HepG2 (cell line): ENCODE measurements around the gene ATOH8. TPM values are rescaled to one million over a fixed set of nuclear protein-coding genes. Genes with fewer than 3 reads are reported as not detected.

ENCODE experiments used
- ATAC-seq: fragments of 200-7000 bp; cut with Tn5 transposase; 3 replicates; pipeline ENCODE4 v1.9.1; 2020; ENCODE audit warnings: mild to moderate bottlenecking, moderate library complexity
- BruUV-seq: library from RNA; stranded (reverse); fragments of 400-500 nt; replicated peaks from 2 replicates; lab custom pipeline; 2021; lab: Mats Ljungman, UMichigan
- CTCF ChIA-PET: fragments of 300-600 bp; formaldehyde crosslinking; extraction: SDS; loops from one replicate; lab custom pipeline; 2021; ENCODE audit warnings: low total read pairs, inconsistent platforms, low intra/inter-chr PET ratio; lab: Yijun Ruan, JAX
- POLR2A ChIA-PET: fragments of 350-600 bp; sonication (Branson Sonifier 250); formaldehyde crosslinking; loops from one replicate; lab custom pipeline; 2020; ENCODE audit warnings: antibody characterized with exemption, inconsistent platforms; lab: Yijun Ruan, JAX
- DNase-seq: peaks from one replicate; pipeline ENCODE4 v3.0.0-alpha.2; 2015; ENCODE audit warnings: low spot score
- FAIRE-seq: peaks from 3 replicates; lab custom pipeline; 2011; peaks lifted over from hg19 to GRCh38; lab: Jason Lieb, UNC
- H2AFZ ChIP-seq: one replicate; pipeline ENCODE4 v1.6.1; 2011; ENCODE audit warnings: low read length, inconsistent platforms
- H3K27ac ChIP-seq: fragments of 300-600 bp; 3 replicates; pipeline ENCODE4 v1.8.0; 2011; ENCODE audit warnings: mixed run types, mild to moderate bottlenecking, mixed read lengths, low read length, inconsistent platforms; ENCODE audit not compliant: insufficient read depth; ENCODE audit errors: extremely low read length
- H3K27me3 ChIP-seq, 2 experiments: fragments of 200-600 bp in 1 of 2; 2 replicates in 1 of 2; 3 replicates in 1 of 2; pipeline versions ENCODE4 v1.6.0 to v1.8.0; 2011; ENCODE audit warnings: low read length in 2 of 2, mild to moderate bottlenecking in 2 of 2, moderate library complexity in 2 of 2, inconsistent platforms in 1 of 2; ENCODE audit not compliant: insufficient read depth in 2 of 2, control insufficient read depth in 1 of 2
- H3K36me3 ChIP-seq, 2 experiments: fragments of 200-600 bp in 1 of 2; replicated peaks in 1 of 2; 2 replicates in 1 of 2; 3 replicates in 1 of 2; pipeline versions ENCODE4 v1.5.1 to v1.8.0; 2011; ENCODE audit warnings: low read length in 2 of 2, inconsistent platforms in 1 of 2; ENCODE audit not compliant: insufficient read depth in 2 of 2, control insufficient read depth in 1 of 2
- H3K4me1 ChIP-seq: 2 replicates; pipeline ENCODE4 v1.5.1; 2012; ENCODE audit warnings: low read length, inconsistent platforms; ENCODE audit not compliant: insufficient read depth
- H3K4me2 ChIP-seq: 2 replicates; pipeline ENCODE4 v1.6.0; 2011; ENCODE audit warnings: low read depth, low read length, inconsistent platforms
- H3K4me3 ChIP-seq, 3 experiments: fragments of 200-600 bp in 1 of 3; sonication (generic), shearing (Covaris generic) in 1 of 3; replicated peaks in 1 of 3; 2 replicates each; pipeline ENCODE4 v1.5.1; 2011 to 2016; ENCODE audit warnings: low read length in 3 of 3, inconsistent platforms in 2 of 3, low read depth in 2 of 3, mild to moderate bottlenecking in 2 of 3, control low read depth in 1 of 3, mixed read lengths in 1 of 3; ENCODE audit not compliant: insufficient read depth in 1 of 3
- H3K79me2 ChIP-seq: one replicate; pipeline ENCODE4 v1.6.1; 2011; ENCODE audit warnings: low read length, inconsistent platforms; ENCODE audit not compliant: insufficient read depth
- H3K9ac ChIP-seq: 2 replicates; pipeline ENCODE4 v1.6.0; 2011; ENCODE audit warnings: mild to moderate bottlenecking, low read depth, low read length, inconsistent platforms; ENCODE audit not compliant: insufficient read depth
- H3K9me3 ChIP-seq: 2 replicates; pipeline ENCODE4 v1.5.1; 2012; ENCODE audit warnings: mild to moderate bottlenecking, low read length
- H4K20me1 ChIP-seq: 2 replicates; pipeline ENCODE4 v1.6.0; 2011; ENCODE audit warnings: inconsistent platforms, mild to moderate bottlenecking, low read length, moderate library complexity; ENCODE audit not compliant: insufficient read depth
- ELF4 ChIP-seq: sonication (generic); formaldehyde crosslinking; IDR thresholded peaks from 2 replicates; pipeline ENCODE4 v1.5.0; 2020; ENCODE audit warnings: missing genetic modification reagents, mild to moderate bottlenecking, moderate library complexity, borderline replicate concordance
- LCORL ChIP-seq, 2 experiments: fragments of 450-650 bp in 1 of 2; sonication (generic) in 1 of 2; formaldehyde crosslinking in 1 of 2; IDR thresholded peaks; 2 replicates each; pipeline versions ENCODE4 v1.5.0 to v1.6.1; 2017 to 2020; ENCODE audit warnings: antibody characterized with exemption in 1 of 2, missing genetic modification reagents in 1 of 2
- MAFG ChIP-seq: sonication (generic); formaldehyde crosslinking; IDR thresholded peaks from 2 replicates; pipeline ENCODE4 v1.5.1; 2020; ENCODE audit warnings: mild to moderate bottlenecking, missing genetic modification reagents
- NCOA1 ChIP-seq: sonication (generic); formaldehyde crosslinking; IDR thresholded peaks from 2 replicates; pipeline ENCODE4 v1.9.0; 2021; ENCODE audit warnings: missing genetic modification reagents
- NCOA2 ChIP-seq: sonication (generic); formaldehyde crosslinking; IDR thresholded peaks from 2 replicates; pipeline ENCODE4 v1.8.0; 2022; ENCODE audit warnings: inconsistent platforms
- PLRG1 ChIP-seq: fragments of 450-650 bp; conservative IDR thresholded peaks from 2 replicates; pipeline ENCODE4 v1.6.1; 2016
- SP140L ChIP-seq: sonication (generic); formaldehyde crosslinking; IDR thresholded peaks from 2 replicates; pipeline ENCODE4 v1.4.0; 2020; ENCODE audit warnings: missing genetic modification reagents, borderline replicate concordance
- XRCC5 ChIP-seq: fragments of 200-400 bp; formaldehyde crosslinking; optimal IDR thresholded peaks from 2 replicates; pipeline ENCODE3; 2017; ENCODE audit warnings: mild to moderate bottlenecking, low read length
- ZC3H13 ChIP-seq: sonication (generic); formaldehyde crosslinking; IDR thresholded peaks from 2 replicates; pipeline ENCODE4 v1.8.1; 2023; ENCODE audit warnings: mild to moderate bottlenecking, missing genetic modification reagents, moderate library complexity
- ZKSCAN8 ChIP-seq: IDR thresholded peaks from 2 replicates; pipeline ENCODE4 v1.6.1; 2016; ENCODE audit warnings: borderline replicate concordance, missing genetic modification reagents, missing compliant biosample characterization
- ZNF577 ChIP-seq: sonication (generic); formaldehyde crosslinking; IDR thresholded peaks from 2 replicates; pipeline ENCODE4 v1.4.0; 2020; ENCODE audit warnings: mild to moderate bottlenecking, low read depth, missing genetic modification reagents, borderline replicate concordance
- ZNF746 ChIP-seq: sonication (generic); formaldehyde crosslinking; IDR thresholded peaks from 2 replicates; pipeline ENCODE4 v1.8.0; 2022; ENCODE audit warnings: mild to moderate bottlenecking, missing genetic modification reagents
- ZNF782 ChIP-seq: sonication (generic); formaldehyde crosslinking; IDR thresholded peaks from 2 replicates; pipeline ENCODE4 v1.4.0; 2020; ENCODE audit warnings: missing genetic modification reagents, mild to moderate bottlenecking, borderline replicate concordance
- WGBS: methylation state at CpG from one replicate; pipeline ENCODE4 v1.1.6; 2017; ENCODE audit warnings: low lambda C conversion rate; 5-methylcytosine and 5-hydroxymethylcytosine counted together
- in situ Hi-C: cut with HindIII; loops from 2 replicates; pipeline ENCODE4 v1.10.0; 2017; ENCODE audit warnings: low pct_unique_long_range_greater_than_20kb; ENCODE audit not compliant: extremely low pct_ligation_motif_present
- intact Hi-C: fragments of 100-400 bp; cut with micrococcal nuclease; formaldehyde crosslinking; loops from one replicate; pipeline ENCODE4 v1.10.0; 2022; ENCODE audit not compliant: unreplicated experiment
- polyA plus RNA-seq, 8 experiments: library from polyadenylated mRNA; depleted of rRNA in 3 of 8; stranded (reverse) in 7 of 8; unstranded in 1 of 8; fragments of >200 nt; fragmentation: Illumina TruSeq in 4 of 8; extraction: Trizol in 4 of 8; gene quantifications; 2 replicates each; pipeline versions ENCODE4 v1.2.1 to v1.2.3, GENCODE V29; 2011 to 2016; ENCODE audit warnings: low read depth in 4 of 8, missing spikeins in 1 of 8, mixed read lengths in 1 of 8; ENCODE audit not compliant: insufficient read depth in 1 of 8
- total RNA-seq, 5 experiments: library from RNA; depleted of rRNA; stranded (reverse); fragments of >200 nt; fragmentation: Illumina TruSeq; extraction: Trizol; gene quantifications; 2 replicates each; pipeline ENCODE4 v1.2.3, GENCODE V29; 2016; ENCODE audit warnings: low read depth in 1 of 5

The ATOH8 gene
- total and polyA plus RNA-seq, 2 of the 13 experiments (the other 11 are each of a cell fraction or from before 2014, with no cell fraction given) = 0.13 to 0.61 TPM

DNA sequence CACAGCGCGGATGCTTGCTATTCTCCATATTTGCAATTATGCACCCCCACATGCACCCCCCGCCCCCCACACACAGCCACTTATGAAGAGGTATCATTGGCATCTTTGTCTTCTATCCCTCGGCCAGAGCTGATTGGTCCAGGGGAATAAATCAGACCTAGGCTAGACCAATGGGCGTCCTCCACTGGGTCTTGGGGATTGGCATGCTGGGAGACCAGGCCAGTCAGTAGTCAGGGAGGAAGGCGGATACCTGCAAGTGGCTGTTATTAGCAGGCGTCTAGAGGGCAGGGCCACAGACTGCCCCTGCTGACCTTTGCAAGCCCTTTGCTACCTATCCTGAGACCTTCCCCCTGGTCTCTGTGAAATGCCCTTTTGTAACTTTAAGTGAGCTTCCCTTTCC is 30.0 kb downstream of the ATOH8 start:
- Histone ChIP-seq H3K4me3 (no peak overlapping the region), H3K9me3 (no peaks in the 10 kb centered on the region), H3K79me2 (no peaks in the 10 kb centered on the region), H3K27me3 (no peaks in the 10 kb centered on the region), H3K36me3 (no peaks in the 10 kb centered on the region), H3K27ac (no peak overlapping the region), H4K20me1 (no peaks in the 10 kb centered on the region), H3K4me1 (peaks cover 30% of the 10 kb centered on the region), H2AFZ (no peak overlapping the region), H3K4me2 (no peak overlapping the region), H3K9ac (no peak overlapping the region)
- BruUV-seq = no TSS peak
- intact Hi-C loops (no loop called here), in situ Hi-C loops (no loop called here)
- WGBS = 89% methylated on average over 7 of the region's 7 CpGs
- TF ChIP-seq MAFG (CRISPR knock-in tag) = no peak
- no peak for TF ChIP-seq ZNF577 (CRISPR knock-in tag)
- TF ChIP-seq NCOA2 (CRISPR knock-in tag) = no peak
- no peak for TF ChIP-seq ZC3H13
- TF ChIP-seq ZNF746 (CRISPR knock-in tag) = no peak
- no peak for TF ChIP-seq ZNF782 (CRISPR knock-in tag)
- no peak for TF ChIP-seq SP140L (CRISPR knock-in tag)
- TF ChIP-seq ELF4 = no peak
- no peak for TF ChIP-seq ZKSCAN8 (CRISPR knock-in tag)
- TF ChIP-seq PLRG1 = no peak
- TF ChIP-seq LCORL (IDR thresholded peaks at IDR 0.05) = no peak
- no peak for TF ChIP-seq LCORL (CRISPR knock-in tag; IDR thresholded peaks at IDR 0.05)
- TF ChIP-seq XRCC5 = no peak
- TF ChIP-seq NCOA1 (CRISPR knock-in tag) = no peak
- ChIA-PET POLR2A (no interaction called here), CTCF (no interaction called here)
- no peak for DNase-seq
- ATAC-seq = no peak
- FAIRE-seq = no peak
